IgD-negative memory B cell (primary cell): ENCODE results near the gene ANGPTL1. TPM values are rescaled to one million over a fixed set of nuclear protein-coding genes. Genes with fewer than 3 reads are reported as not detected.
A peak's percentile ranks its signal among the peaks of the same experiment; 100 is the strongest.

Experiments used
- H3K27ac Mint-ChIP-seq, 3 donors: one replicate each; pipeline ENCODE4 v1.8.0; 2020 to 2022; ENCODE audit warnings: mild to moderate bottlenecking in 3 of 3, mixed read lengths in 3 of 3, moderate library complexity in 1 of 3
- H3K27me3 Mint-ChIP-seq: one replicate; pipeline ENCODE4 v1.8.0; 2021; ENCODE audit warnings: mixed read lengths
- H3K36me3 Mint-ChIP-seq: one replicate; pipeline ENCODE4 v1.8.0; 2020; ENCODE audit warnings: mild to moderate bottlenecking, mixed read lengths
- H3K4me1 Mint-ChIP-seq, 3 donors: one replicate each; pipeline ENCODE4 v1.8.0; 2020 to 2022; ENCODE audit warnings: mixed read lengths in 3 of 3, mild to moderate bottlenecking in 1 of 3
- H3K4me3 Mint-ChIP-seq, 4 donors: one replicate each; pipeline ENCODE4 v1.8.0; 2020 to 2022; ENCODE audit warnings: mild to moderate bottlenecking in 4 of 4, mixed read lengths in 4 of 4, moderate library complexity in 3 of 4
- H3K9me3 Mint-ChIP-seq, 3 donors: one replicate each; pipeline ENCODE4 v1.8.0; 2020 to 2021; ENCODE audit warnings: mixed read lengths in 3 of 3, mild to moderate bottlenecking in 1 of 3
- polyA plus RNA-seq: library from polyadenylated mRNA; unstranded; fragments of 300-500 nt; fragmentation: Illumina TruSeq; gene quantifications from one replicate; pipeline ENCODE4 v1.2.3, GENCODE V29; 2021

The ANGPTL1 gene
- polyA plus RNA-seq, 1 donor from 2014 or later = 0.58 TPM

DNA sequence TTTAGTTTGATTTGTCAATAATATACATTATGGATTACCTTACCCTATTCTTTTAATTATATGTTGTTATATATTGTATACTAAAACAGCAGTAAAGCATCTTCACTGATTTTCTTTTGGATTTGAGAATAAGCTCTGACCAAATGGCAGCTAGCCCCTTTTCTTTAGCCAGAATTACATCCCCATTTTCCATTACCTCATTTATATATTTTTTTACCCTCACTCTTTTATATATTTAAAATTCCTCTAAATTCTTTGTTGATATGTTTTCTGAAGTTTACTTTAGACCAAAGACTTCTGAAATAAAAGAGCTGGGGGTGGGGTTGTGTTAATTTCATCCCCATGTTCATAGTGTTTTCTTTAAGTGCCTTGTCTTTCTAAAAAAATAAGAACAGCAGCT, 24.6 kb downstream of the ANGPTL1 start:
- Mint-ChIP-seq H3K4me1 (peaks cover 0 to 15% (median 4%) of the 10 kb centered on the region in 3 donors), H3K27ac (peak overlapping the region in 2 of 3 donors; percentile 35 to 39), H3K27me3 (no peaks in the 10 kb centered on the region), H3K9me3 (no peaks in the 10 kb centered on the region), H3K4me3 (no peak overlapping the region), H3K36me3 (no peaks in the 10 kb centered on the region)

DNA sequence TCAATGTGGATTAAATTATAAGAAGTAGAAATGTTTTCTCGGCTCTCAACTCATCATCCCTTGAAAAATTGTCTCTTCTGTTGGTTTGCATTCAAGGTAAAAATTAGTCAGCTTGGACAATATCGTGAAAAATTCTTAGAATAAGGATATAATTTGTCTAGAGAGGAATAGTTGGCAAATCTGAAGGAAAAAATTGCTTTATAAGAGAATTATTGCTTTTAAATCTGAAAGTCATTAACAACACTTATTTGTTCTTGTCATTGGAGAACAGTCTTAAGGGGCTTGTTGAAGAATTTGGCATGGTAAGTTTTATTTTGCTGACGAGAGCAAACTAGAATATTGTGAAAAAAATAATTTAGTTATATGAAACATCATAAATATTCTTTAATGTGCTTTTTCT, 26.4 kb downstream of the ANGPTL1 start:
- peaks cover 0 to 7% (median 4%) of the 10 kb centered on the region in 3 donors for H3K4me1 Mint-ChIP-seq
- H3K36me3 Mint-ChIP-seq = peaks cover 2% of the 10 kb centered on the region
- H3K4me3 Mint-ChIP-seq = no peak overlapping the region
- no peaks in the 10 kb centered on the region for H3K9me3 Mint-ChIP-seq
- no peaks in the 10 kb centered on the region for H3K27me3 Mint-ChIP-seq
- H3K27ac Mint-ChIP-seq = peak overlapping the region in 1 of 3 donors; percentile 21

DNA sequence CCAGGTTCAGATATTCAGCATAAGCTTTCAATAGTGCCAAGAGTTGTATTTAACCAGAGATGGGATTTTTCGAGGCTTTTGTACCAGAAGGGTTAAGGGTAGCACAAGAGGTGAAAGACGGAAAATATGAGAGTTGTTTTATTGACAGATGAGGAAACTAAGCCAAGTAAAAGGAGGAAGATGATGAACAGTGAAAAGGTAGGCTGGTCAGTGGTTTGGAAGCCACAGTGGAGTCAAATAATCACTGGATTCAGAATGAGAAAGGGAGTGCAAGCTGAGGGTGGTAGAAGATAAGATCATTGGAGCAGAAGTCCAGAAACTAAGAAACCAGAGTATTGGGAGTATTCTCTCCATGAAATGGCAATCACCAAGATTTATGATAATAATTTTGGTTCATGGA, 45.7 kb downstream of the ANGPTL1 start:
- peaks cover 12 to 34% (median 16%) of the 10 kb centered on the region in 3 donors for H3K4me1 Mint-ChIP-seq

DNA sequence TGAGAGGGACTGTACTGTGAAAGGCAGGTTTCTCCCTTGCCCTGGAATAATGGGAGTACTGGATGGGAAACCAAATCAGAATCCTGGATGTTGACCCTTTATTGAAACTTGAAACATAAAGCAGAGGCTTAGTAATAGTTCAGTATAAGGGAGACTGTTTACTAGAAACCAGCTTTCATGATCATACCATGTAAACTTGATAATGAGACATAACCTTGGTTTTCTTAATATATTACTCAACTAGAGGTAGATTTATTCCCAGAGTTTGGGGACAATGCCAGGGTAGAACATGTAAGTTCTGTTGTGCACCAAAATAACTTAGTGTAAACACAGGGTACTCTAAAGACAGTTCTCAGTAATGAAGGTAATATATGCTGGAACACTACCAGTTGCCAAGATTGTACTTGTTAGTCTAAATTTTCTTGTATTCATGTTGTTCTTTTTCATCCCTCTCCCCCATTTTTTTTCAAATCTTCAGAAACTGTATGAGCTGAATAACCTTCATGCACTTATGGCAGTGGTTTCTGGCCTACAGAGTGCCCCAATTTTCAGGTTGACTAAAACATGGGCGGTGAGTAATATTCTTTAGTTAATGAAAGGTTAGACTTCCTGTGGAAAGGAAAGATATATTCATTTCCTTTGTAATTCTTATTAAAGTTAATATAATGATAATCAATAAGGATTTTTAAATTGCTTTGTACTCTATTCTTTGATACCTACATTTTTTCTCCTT, 49.6 kb downstream of the ANGPTL1 start:
- H3K36me3 Mint-ChIP-seq = peaks cover 21% of the 10 kb centered on the region
- H3K9me3 Mint-ChIP-seq = peaks cover 0 to 2% (median 0%) of the 10 kb centered on the region in 3 donors
- H3K4me3 Mint-ChIP-seq = no peak overlapping the region
- peaks cover 26 to 46% (median 32%) of the 10 kb centered on the region in 3 donors for H3K4me1 Mint-ChIP-seq
- peak overlapping the region; percentile 4 to 45 (median 39) for H3K27ac Mint-ChIP-seq
- H3K27me3 Mint-ChIP-seq = no peaks in the 10 kb centered on the region

More for the DNA sequence above, 45.7 kb downstream of the ANGPTL1 start:
- no peak overlapping the region for H3K4me3 Mint-ChIP-seq
- peak overlapping the region in 1 of 3 donors; percentile 4 for H3K27ac Mint-ChIP-seq
- H3K36me3 Mint-ChIP-seq = peaks cover 22% of the 10 kb centered on the region
- H3K9me3 Mint-ChIP-seq = peaks cover 0 to 2% (median 0%) of the 10 kb centered on the region in 3 donors
- no peaks in the 10 kb centered on the region for H3K27me3 Mint-ChIP-seq

DNA sequence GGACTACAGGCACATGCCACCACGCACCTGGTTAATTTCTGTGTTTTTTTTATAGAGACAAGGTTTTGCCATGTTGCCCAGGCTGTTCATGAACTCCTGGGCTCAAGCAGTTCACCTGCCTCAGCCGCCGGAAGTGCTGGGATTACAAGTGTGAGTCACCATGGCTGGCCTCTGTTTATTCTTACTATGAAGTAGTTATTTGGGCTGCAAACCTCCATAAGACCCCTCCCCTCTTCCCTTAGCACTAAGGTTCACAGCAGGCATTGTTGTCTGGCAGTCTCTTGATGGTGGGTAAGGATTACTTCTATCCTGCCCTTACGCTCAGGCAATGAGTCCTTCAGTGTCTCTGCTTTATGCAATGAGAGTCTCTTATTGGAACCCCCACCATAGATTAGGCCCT, 51.8 kb downstream of the ANGPTL1 start:
- H3K27ac Mint-ChIP-seq = peak overlapping the region in 1 of 3 donors; percentile 81
- no peaks in the 10 kb centered on the region for H3K9me3 Mint-ChIP-seq
- no peak overlapping the region for H3K4me3 Mint-ChIP-seq
- peaks cover 24 to 52% (median 41%) of the 10 kb centered on the region in 3 donors for H3K4me1 Mint-ChIP-seq
- peaks cover 21% of the 10 kb centered on the region for H3K36me3 Mint-ChIP-seq
- no peaks in the 10 kb centered on the region for H3K27me3 Mint-ChIP-seq

DNA sequence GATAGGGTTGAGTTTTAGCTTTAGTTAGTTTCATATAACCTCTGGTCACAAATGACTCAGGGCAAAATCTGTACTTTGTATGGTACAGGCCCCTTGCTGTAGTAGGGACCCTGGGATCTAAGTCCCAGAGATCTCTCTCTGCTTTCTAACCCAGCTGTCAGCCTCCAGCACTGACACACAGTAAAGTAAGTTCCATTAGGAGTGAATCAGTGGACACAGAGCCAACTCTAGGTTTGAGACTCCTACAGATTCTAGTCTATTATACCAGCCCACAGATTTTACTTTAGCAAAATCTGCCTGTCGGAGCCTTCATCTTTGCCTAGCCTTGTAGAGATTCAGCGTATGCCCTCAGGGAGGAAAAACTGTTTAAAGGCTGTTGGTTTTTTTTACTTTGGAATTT, 52.5 kb downstream of the ANGPTL1 start:
- Mint-ChIP-seq H3K36me3 (peaks cover 16% of the 10 kb centered on the region), H3K27me3 (no peaks in the 10 kb centered on the region), H3K27ac (peak overlapping the region; percentile 41 to 68 (median 60)), H3K4me1 (peaks cover 21 to 46% (median 36%) of the 10 kb centered on the region in 3 donors), H3K4me3 (peak overlapping the region in 1 of 4 donors; percentile 45), H3K9me3 (no peaks in the 10 kb centered on the region)

DNA sequence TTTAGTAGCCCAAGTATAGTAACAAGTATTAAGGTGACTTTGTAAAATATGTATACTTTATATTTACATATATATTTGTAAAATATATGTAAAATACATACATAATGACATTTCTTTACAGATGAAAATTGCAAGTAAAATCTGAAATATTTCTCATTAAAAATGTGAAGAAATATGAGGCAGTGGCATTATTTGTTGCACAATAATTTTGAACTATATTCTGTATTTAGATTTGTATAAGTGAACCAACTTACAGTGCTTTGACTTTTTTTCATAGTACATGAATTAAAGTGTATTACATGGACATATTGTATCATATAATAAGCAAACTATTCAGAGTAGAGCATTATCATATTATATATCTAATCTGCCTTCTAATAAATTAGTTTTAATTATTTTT, 60.3 kb downstream of the ANGPTL1 start:
- H3K9me3 Mint-ChIP-seq = no peaks in the 10 kb centered on the region
- H3K4me1 Mint-ChIP-seq = peaks cover 8 to 58% (median 32%) of the 10 kb centered on the region in 3 donors
- no peaks in the 10 kb centered on the region for H3K27me3 Mint-ChIP-seq
- no peak overlapping the region for H3K27ac Mint-ChIP-seq
- H3K36me3 Mint-ChIP-seq = peaks cover 8% of the 10 kb centered on the region
- no peak overlapping the region for H3K4me3 Mint-ChIP-seq

DNA sequence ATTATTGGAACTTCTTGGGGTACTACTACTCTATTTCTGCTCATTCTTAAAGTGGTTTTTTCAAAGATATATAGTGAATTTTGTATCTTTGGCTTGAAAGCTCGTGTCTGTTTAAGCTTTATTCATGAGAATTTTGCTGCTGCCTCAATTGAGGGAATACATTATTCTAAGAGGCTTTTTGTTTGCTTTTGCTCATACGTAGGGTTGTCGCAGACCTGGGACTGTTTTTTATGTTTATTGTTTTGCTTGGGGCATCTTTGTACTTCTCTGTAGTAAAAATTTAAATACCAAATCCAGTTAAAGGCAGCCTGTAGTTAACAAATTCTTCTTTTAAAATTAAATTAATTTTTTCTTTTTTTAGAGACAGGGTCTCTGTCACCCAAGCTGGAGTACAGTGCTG, 62.3 kb downstream of the ANGPTL1 start:
- H3K4me1 Mint-ChIP-seq = peaks cover 6 to 52% (median 27%) of the 10 kb centered on the region in 3 donors
- peak overlapping the region in 1 of 3 donors; percentile 65 for H3K27ac Mint-ChIP-seq
- H3K27me3 Mint-ChIP-seq = no peaks in the 10 kb centered on the region
- no peak overlapping the region for H3K4me3 Mint-ChIP-seq
- peaks cover 7% of the 10 kb centered on the region for H3K36me3 Mint-ChIP-seq
- H3K9me3 Mint-ChIP-seq = peaks cover 0 to 4% (median 0%) of the 10 kb centered on the region in 3 donors

DNA sequence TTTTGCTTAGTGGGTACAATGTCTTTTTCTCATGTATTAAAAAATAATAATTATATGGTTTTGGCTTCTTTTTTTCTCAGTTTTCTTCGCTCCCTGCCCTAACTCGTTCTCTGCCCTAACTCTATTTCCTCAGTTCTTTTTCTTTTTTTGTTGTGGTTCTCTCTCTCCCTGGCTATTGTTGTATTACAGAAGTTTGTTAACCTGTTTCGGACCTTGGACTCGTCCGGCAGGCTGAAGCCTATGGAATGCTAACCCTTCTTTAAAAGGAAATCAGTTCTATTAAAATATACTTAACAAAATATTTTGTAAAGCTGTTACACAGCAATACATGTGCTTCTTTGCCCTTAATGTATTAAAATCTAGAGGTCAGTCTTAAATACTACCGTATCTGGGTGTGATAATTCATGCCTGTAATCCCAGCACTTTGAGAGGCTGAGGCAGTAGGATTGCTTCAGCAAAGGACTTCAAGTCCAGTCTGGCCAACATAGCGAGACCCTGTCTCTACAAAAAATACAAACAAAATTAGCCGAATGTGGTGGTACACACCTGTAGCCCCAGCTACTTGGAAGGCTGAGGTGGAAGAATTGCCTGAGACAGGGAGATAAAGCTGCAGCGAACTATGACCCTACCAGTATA, 64.1 kb downstream of the ANGPTL1 start:
- H3K4me1 Mint-ChIP-seq = peaks cover 6 to 46% (median 23%) of the 10 kb centered on the region in 3 donors
- peak overlapping the region in 2 of 3 donors; percentile 45 to 63 for H3K27ac Mint-ChIP-seq
- H3K9me3 Mint-ChIP-seq = peaks cover 0 to 4% (median 0%) of the 10 kb centered on the region in 3 donors
- H3K36me3 Mint-ChIP-seq = peaks cover 7% of the 10 kb centered on the region
- H3K27me3 Mint-ChIP-seq = no peaks in the 10 kb centered on the region
- no peak overlapping the region for H3K4me3 Mint-ChIP-seq

DNA sequence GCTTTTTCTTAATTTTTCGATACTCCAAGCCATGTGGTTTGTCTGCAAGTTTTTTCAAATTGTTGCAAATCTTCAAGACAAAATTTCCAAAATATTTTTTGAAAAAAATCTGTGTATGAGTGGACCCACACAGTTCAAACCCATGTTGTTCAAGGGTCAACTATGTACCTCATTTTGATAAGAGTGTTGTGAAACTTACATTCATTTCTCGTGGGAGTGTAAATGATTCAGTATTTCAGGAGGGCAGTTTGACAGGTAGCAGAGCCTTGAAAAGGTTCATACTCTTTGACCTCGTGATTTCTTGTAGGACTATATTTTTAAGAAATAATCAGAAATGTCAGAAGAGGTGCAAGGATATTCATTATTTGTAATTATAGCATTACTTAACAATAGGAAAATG, 68.0 kb downstream of the ANGPTL1 start:
- H3K4me3 Mint-ChIP-seq = peak overlapping the region in 1 of 4 donors; percentile 5
- H3K4me1 Mint-ChIP-seq = peaks cover 10 to 46% (median 31%) of the 10 kb centered on the region in 3 donors
- H3K9me3 Mint-ChIP-seq = peaks cover 0 to 4% (median 0%) of the 10 kb centered on the region in 3 donors
- no peak overlapping the region for H3K27ac Mint-ChIP-seq
- no peaks in the 10 kb centered on the region for H3K27me3 Mint-ChIP-seq
- H3K36me3 Mint-ChIP-seq = peaks cover 8% of the 10 kb centered on the region

Other genes starting within 250 kb of the ANGPTL1 start
- gene RALGPS2, start 145.8 kb downstream of the ANGPTL1 start, polyA plus RNA-seq = 257 TPM
- gene FAM20B, start 154.8 kb upstream of the ANGPTL1 start, polyA plus RNA-seq = 5.5 TPM
- gene TOR3A, start 211.0 kb upstream of the ANGPTL1 start, polyA plus RNA-seq = 111 TPM